HG02588 (cell line): Measurements from ENCODE around the gene AGO1.
A peak's percentile ranks its signal among the peaks of the same experiment; 100 is the strongest.
"Not testable (repeated sequence)": the region's sequence is repeated elsewhere in the genome, so short reads cannot be mapped to it uniquely, and the experiment has no call there.

Source experiments
- ATAC-seq: cut with Tn5 transposase; IDR thresholded peaks from one replicate; pipeline ENCODE4 v1.9.1; 2021; ENCODE audit warnings: mild to moderate bottlenecking, moderate library complexity; ENCODE audit not compliant: unreplicated experiment

The AGO1 gene

GRCh38 chr1:35866991-35867390 is 16.0 kb upstream of the AGO1 start:
- no peak for ATAC-seq

GRCh38 chr1:35869245-35869950 is 13.6 kb upstream of the AGO1 start:
- ATAC-seq, result not testable (repeated sequence)

- no peak for ATAC-seq
These were observed 12.2 kb upstream of the AGO1 start for GRCh38 chr1:35870651-35871309.

- no peak for ATAC-seq
These were observed 9.7 kb upstream of the AGO1 start for GRCh38 chr1:35873243-35873750.

- not testable (repeated sequence) for ATAC-seq
These were observed 8.9 kb upstream of the AGO1 start for GRCh38 chr1:35874115-35874514.

GRCh38 chr1:35876988-35877387 is 6.0 kb upstream of the AGO1 start:
- no peak for ATAC-seq

- no peak for ATAC-seq
These were observed 1.1 kb upstream of the AGO1 start for GRCh38 chr1:35881850-35882273.

- ATAC-seq, result no peak
These were observed 444 bp upstream of the AGO1 start for GRCh38 chr1:35882586-35882944.

GRCh38 chr1:35883635-35884101 is 659 bp downstream of the AGO1 start:
- ATAC-seq, result peak; percentile 22

GRCh38 chr1:35884934-35885333 is 1.9 kb downstream of the AGO1 start:
- no peak for ATAC-seq

- ATAC-seq, result no peak
These were observed 3.1 kb downstream of the AGO1 start for GRCh38 chr1:35885961-35886558.

- no peak for ATAC-seq
These were observed 3.8 kb downstream of the AGO1 start for GRCh38 chr1:35886577-35887431.

- ATAC-seq, result no peak
These were observed 4.5 kb downstream of the AGO1 start for GRCh38 chr1:35887508-35887907.

- ATAC-seq, result no peak
These were observed 5.2 kb downstream of the AGO1 start for GRCh38 chr1:35888255-35888654.

GRCh38 chr1:35888981-35889380 is 6.0 kb downstream of the AGO1 start:
- ATAC-seq, result not testable (repeated sequence)

GRCh38 chr1:35893051-35893879 is 10.3 kb downstream of the AGO1 start:
- no peak for ATAC-seq

GRCh38 chr1:35894183-35894582 is 11.2 kb downstream of the AGO1 start:
- no peak for ATAC-seq

GRCh38 chr1:35894656-35895055 is 11.6 kb downstream of the AGO1 start:
- ATAC-seq, result no peak

GRCh38 chr1:35899941-35900340 is 16.9 kb downstream of the AGO1 start:
- ATAC-seq, result no peak

GRCh38 chr1:35901235-35901634 is 18.2 kb downstream of the AGO1 start:
- no peak for ATAC-seq
